Thyroid gland (tissue), 4 donors: ENCODE data around the gene SRP72.

Source experiments
- POLR2A ChIP-seq, 2 donors: fragments of 450-650 bp; IDR thresholded peaks; one replicate each; pipeline ENCODE4 v1.6.1; 2017; ENCODE audit warnings: antibody characterized with exemption in 2 of 2, mild to moderate bottlenecking in 2 of 2, moderate library complexity in 1 of 2
- TF ChIP-seq, protein P1 (sequence below), 6 experiments: fragments of 200-600 bp in 3 of 6; fragments of 450-650 bp in 3 of 6; sonication (generic) in 3 of 6; IDR thresholded peaks; one replicate each; pipeline ENCODE4 v1.5.1; 2016 to 2019; ENCODE audit warnings: antibody characterized with exemption in 6 of 6, mild to moderate bottlenecking in 2 of 6, inconsistent platforms in 1 of 6, moderate library complexity in 1 of 6

DNA sequence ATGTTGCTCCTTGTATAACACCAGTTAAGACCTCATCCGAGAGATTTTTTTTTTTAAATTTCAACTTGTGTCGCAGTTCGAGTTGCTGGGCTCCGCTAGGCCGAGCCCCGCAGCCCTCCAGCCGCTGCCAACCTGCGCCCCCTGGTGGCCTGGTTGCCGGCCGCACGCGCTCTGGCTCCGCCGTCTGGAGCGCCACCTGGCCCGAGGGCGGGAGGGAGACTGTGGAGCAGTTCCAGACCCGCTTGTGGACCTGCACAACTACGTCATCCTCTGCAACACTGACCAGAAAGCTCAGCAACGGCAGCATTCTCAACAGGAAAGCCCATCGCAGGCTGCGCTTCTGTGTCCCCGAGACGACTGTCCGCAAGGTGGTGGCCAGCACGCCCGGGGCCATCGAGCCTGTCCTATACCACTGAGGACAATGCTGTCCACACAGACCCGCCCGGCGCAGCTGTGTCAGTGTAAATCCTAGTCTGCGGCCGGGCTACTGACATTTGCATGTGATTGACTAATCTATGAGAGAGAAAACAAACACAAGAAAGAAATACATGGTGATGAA lies 77.2 kb downstream of the SRP72 start:
- no peak for TF ChIP-seq POLR2A (IDR thresholded peaks at IDR 0.05)
- TF ChIP-seq, protein P1, sequence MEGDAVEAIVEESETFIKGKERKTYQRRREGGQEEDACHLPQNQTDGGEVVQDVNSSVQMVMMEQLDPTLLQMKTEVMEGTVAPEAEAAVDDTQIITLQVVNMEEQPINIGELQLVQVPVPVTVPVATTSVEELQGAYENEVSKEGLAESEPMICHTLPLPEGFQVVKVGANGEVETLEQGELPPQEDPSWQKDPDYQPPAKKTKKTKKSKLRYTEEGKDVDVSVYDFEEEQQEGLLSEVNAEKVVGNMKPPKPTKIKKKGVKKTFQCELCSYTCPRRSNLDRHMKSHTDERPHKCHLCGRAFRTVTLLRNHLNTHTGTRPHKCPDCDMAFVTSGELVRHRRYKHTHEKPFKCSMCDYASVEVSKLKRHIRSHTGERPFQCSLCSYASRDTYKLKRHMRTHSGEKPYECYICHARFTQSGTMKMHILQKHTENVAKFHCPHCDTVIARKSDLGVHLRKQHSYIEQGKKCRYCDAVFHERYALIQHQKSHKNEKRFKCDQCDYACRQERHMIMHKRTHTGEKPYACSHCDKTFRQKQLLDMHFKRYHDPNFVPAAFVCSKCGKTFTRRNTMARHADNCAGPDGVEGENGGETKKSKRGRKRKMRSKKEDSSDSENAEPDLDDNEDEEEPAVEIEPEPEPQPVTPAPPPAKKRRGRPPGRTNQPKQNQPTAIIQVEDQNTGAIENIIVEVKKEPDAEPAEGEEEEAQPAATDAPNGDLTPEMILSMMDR (IDR thresholded peaks at IDR 0.05), result peak; percentile 82 to 99 (median 94)
